ENCODE results near the gene HEMGN. TPM values are rescaled to one million over a fixed set of nuclear protein-coding genes. Genes with fewer than 3 reads are reported as not detected.

Gene HEMGN
- total and polyA plus RNA-seq, 2 of the 8 experiments (the other 6 are each of a cell fraction or from before 2014, with no cell fraction given), result not detected

DNA sequence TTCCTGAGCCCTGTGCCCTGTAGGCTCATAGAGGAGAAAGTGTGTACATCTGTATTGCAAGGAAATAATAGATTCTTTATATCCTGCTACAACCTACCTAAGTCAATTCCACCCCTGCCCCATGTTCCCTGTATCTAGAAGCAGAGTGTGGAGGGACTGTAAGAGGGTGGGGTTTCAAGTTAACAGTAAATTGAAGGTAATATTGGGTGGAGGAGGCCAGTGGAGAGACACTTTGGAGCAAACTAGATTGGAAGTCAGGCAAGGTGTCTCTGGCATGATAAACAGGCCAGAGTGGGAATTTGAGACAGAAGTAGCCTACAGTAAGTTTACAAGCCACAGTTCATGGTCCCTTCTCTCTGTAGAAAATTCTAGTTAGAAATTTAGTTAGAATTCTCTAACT lies 2.3 kb upstream of the HEMGN start:
- H4K8ac ChIP-seq (ENCODE audit: extremely low read depth, insufficient read depth, low read length), result no peak overlapping the region
- no peak overlapping the region for H2AFZ ChIP-seq (ENCODE audit: low read length)
- H2BK5ac ChIP-seq (ENCODE audit: low read depth, low read length), result no peak overlapping the region
- no peak overlapping the region for H2AK5ac ChIP-seq (ENCODE audit: low read depth, low read length)
- H3K79me2 ChIP-seq (ENCODE audit: control insufficient read depth in 1 of 2, insufficient read depth in 2 of 2, low read length in 2 of 2), result no peaks in the 10 kb centered on the region
- H3K27ac ChIP-seq (ENCODE audit: low read depth, low read length), result no peak overlapping the region
- peaks cover 0 to 27% (median 8%) of the 10 kb centered on the region in 4 experiments; a peak in 5 of 7 replicates for H3K27me3 ChIP-seq (replicated peaks in 1 of 4; ENCODE audit: control insufficient read depth in 3 of 4, extremely low read depth in 1 of 4, insufficient read depth in 3 of 4, low read length in 3 of 4)
- H4K5ac ChIP-seq (ENCODE audit: insufficient read length, low read depth, low read length), result no peak overlapping the region
- FAIRE-seq, result no peak
- no peaks in the 10 kb centered on the region for H3K79me1 ChIP-seq (ENCODE audit: low read depth, low read length)
- H3K9me3 ChIP-seq (ENCODE audit: insufficient read depth in 2 of 2, low read depth in 1 of 2, low read length in 1 of 2), result no peaks in the 10 kb centered on the region
- no peak overlapping the region for H2BK15ac ChIP-seq (ENCODE audit: low read length)
- H3K4me1 ChIP-seq (replicated peaks in 1 of 4; ENCODE audit: control insufficient read depth in 3 of 4, insufficient read depth in 4 of 4, low read length in 3 of 4), result no peaks in the 10 kb centered on the region
- no peak overlapping the region for H2BK12ac ChIP-seq (ENCODE audit: low read depth, low read length)
- H3K36me3 ChIP-seq (ENCODE audit: control insufficient read depth in 2 of 4, insufficient read depth in 4 of 4, low read length in 3 of 4), result no peaks in the 10 kb centered on the region
- H3K4me3 ChIP-seq (ENCODE audit: extremely low read depth in 1 of 4, insufficient read depth in 2 of 4, low read depth in 3 of 4, low read length in 4 of 4), result no peak overlapping the region
- no peak overlapping the region for H2BK20ac ChIP-seq (ENCODE audit: low read length)
- no peak overlapping the region for H3K56ac ChIP-seq (replicated peaks; ENCODE audit: insufficient read length, low read depth, low read length)
- H2BK120ac ChIP-seq (replicated peaks; ENCODE audit: low read depth, low read length), result no peak overlapping the region
- H4K91ac ChIP-seq (replicated peaks; ENCODE audit: insufficient read length, low read length), result no peak overlapping the region
- no peak overlapping the region for H3K18ac ChIP-seq (ENCODE audit: extremely low read depth, low read length)
- POLR2A ChIA-PET (ENCODE audit: partially characterized antibody), result no interaction called here
- TF ChIP-seq ZNF274 (IDR thresholded peaks at IDR 0.05; ENCODE audit: borderline replicate concordance, extremely low read depth, low read length) (no peak), SP2 (IDR thresholded peaks at IDR 0.05; ENCODE audit: low read length) (no peak)
- H3K4me2 ChIP-seq (ENCODE audit: insufficient read depth in 1 of 2, low read depth in 2 of 2, low read length in 2 of 2), result no peak overlapping the region
- CTCF ChIA-PET (ENCODE audit: partially characterized antibody), result no interaction called here
- H3K4ac ChIP-seq (replicated peaks; ENCODE audit: insufficient read length, low read depth, low read length), result no peak overlapping the region
- DNase-seq (ENCODE audit: low read depth in 1 of 2, low spot score in 2 of 2), result no peak
- H3K23ac ChIP-seq (ENCODE audit: insufficient read length), result no peak overlapping the region
- no peak overlapping the region for H3K14ac ChIP-seq (ENCODE audit: insufficient read length)
- no peaks in the 10 kb centered on the region for H3K23me2 ChIP-seq (ENCODE audit: low read depth, low read length)
- no peaks in the 10 kb centered on the region for H4K20me1 ChIP-seq (replicated peaks in 1 of 2; ENCODE audit: control insufficient read depth in 1 of 2, insufficient read depth in 2 of 2, low read length in 2 of 2)
- H3K9ac ChIP-seq (replicated peaks in 1 of 4; ENCODE audit: extremely low read depth in 1 of 4, low read depth in 3 of 4, low read length in 3 of 4), result no peak overlapping the region
